Activated CD4-positive, alpha-beta T cell treated with anti-CD3 and anti-CD28 coated beads, Interleukin-2, amount 50 U/mL, for 4 hours (primary cell): ENCODE data around the gene MYO5B.

Experiments
- DNase-seq, 2 experiments: peaks; one replicate each; pipeline ENCODE4 v3.0.0-alpha.2; 2020

MYO5B gene

GRCh38 chr18:50143886-50144285 is 51.1 kb downstream of the MYO5B start:
- DNase-seq = no peak

- DNase-seq = no peak
Observed at GRCh38 chr18:50143294-50143693, 51.7 kb downstream of the MYO5B start.

- DNase-seq = no peak
Observed at GRCh38 chr18:50142441-50143120, 52.4 kb downstream of the MYO5B start.

- DNase-seq = no peak
Observed at GRCh38 chr18:50138181-50139064, 56.5 kb downstream of the MYO5B start.

- no peak for DNase-seq
Observed at GRCh38 chr18:50135903-50136302, 59.0 kb downstream of the MYO5B start.

- DNase-seq = no peak
Observed at GRCh38 chr18:50133526-50133925, 61.4 kb downstream of the MYO5B start.

DNA sequence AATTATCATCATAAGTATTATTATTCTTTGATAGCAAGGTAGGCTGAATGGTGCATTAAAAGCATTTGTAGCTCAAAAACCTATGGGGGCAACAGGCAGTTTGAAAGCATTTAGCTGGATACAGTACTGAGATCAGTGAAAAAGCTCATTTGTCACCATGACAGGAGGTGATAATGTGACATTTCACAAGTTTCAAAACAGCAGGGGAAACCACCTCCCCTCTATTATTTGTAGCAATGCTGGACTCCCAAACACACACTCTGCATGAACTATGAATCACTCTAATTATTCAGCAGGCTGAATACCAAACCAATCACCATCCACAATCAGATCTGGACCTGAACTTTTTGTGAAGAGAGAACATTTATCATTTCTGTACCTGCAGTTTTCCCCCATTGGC is 63.4 kb downstream of the MYO5B start:
- DNase-seq = no peak

GRCh38 chr18:50128506-50129271 is 66.3 kb downstream of the MYO5B start:
- no peak for DNase-seq

DNA sequence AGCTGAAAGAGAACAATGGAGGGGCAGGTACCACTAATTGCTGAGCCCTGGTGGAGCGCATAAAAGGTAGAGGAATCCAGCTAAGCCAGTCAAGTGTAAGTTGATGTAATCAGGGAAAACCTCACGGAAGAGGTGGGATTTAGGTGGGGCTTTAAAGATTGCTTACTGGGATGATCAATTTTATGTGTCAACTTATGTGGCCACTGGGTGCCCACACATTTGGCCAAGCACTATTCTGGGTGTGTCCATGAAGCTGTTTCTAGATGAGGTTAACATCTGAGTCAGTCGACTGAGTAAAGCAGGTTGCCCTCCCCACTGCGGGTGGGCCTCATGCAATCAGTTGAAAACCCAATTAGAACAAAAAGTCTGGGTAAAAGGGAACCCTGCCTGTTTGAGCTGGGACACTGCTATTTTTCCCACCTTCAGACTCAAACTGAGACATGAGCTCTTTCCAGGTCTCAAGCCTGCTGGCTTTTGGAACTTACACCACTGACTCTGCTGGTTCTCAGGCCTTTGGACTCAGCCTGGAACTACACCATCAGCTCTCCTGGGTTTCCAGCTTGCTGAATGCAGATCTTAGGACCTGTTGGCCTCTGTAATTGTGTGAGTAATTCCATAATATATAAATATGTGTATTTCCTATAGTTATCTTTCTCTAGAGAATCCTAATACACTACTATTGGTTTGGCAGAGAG is 67.3 kb downstream of the MYO5B start:
- no peak for DNase-seq

- DNase-seq = no peak
Observed at GRCh38 chr18:50126471-50126870, 68.5 kb downstream of the MYO5B start.

- DNase-seq = no peak
Observed at GRCh38 chr18:50125456-50125855, 69.5 kb downstream of the MYO5B start.

- DNase-seq = no peak
Observed at GRCh38 chr18:50119296-50119695, 75.7 kb downstream of the MYO5B start.

- DNase-seq = no peak
Observed at GRCh38 chr18:50117863-50118262, 77.1 kb downstream of the MYO5B start.

DNA sequence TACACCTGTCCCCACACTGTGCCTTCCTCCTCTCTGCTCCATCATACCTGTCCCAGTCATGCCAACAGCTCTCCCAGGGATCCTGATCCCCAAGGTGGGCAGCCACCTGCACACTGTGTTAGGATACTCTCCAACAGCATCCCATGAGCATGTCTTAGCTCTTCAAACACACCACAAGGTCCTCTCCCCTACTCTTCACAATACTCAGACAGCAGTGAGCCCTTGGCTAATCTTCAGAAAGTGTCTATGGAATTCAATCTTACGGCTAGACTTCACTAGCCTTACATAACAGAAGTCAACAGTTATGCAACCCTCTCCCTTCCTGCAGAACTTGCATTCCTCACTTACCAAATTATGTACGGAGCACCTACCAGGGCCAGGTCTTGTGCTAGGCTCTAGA is 79.9 kb downstream of the MYO5B start:
- no peak for DNase-seq

- no peak for DNase-seq
Observed at GRCh38 chr18:50114448-50114847, 80.5 kb downstream of the MYO5B start.

DNA sequence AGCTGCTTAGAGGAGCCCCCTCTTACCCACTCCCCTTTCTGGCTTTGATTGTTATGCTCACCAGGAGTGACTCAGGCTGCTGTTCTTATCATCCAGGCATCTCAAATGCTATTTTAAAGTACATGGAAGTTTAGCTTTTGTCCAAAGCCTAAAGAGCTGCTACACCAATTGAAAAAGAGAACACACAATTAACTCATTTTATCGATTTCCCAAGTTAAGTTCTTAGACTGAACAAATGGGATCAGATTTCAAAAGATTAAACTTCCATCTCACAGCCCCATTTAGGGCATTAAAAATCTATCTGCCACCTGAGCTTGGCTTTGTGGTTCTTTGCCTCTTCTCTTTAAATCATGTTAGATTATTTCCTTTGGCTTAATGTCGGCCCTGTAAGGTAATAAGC is 81.2 kb downstream of the MYO5B start:
- DNase-seq = no peak

DNA sequence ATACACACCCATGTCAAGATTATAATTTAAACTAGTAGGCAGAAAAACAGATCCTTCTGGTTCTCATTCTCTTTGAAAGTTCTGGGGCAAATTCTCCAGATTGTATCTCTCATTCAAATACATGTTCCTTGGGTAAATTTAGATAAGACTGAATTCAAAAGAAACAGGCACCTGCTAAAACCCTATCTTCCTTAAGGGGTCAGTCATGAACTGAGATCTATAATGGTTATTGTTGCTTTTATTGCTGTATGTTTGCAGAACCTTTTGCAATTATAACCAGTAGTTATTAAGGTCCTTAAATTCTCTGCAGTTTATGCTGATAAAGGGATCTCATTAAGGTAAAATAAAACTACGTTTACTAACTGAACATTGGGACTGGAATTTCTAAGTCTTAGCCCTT is 83.5 kb downstream of the MYO5B start:
- DNase-seq = no peak

GRCh38 chr18:50107468-50107977 is 87.4 kb downstream of the MYO5B start:
- DNase-seq = no peak

- no peak for DNase-seq
Observed at GRCh38 chr18:50105027-50105426, 89.9 kb downstream of the MYO5B start.

DNA sequence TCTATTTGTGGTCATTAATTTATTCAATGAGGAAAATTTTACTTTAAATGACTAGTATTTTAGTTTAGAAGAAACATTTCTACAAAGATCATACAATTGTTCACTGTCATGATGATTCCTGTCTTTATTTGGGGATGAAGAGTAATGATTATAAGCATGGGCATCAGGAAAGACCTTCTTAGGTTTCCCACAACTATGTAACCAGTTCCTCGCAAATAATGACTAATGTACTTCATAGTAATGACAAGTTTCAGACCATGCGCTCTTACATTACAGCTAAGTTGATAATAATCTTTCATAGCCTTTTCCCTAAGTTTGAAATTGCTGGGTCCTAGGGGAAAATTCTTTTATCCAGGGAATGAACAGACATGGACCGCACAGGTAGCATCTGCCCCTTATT is 90.5 kb downstream of the MYO5B start:
- DNase-seq = no peak

GRCh38 chr18:50099725-50100407 is 95.1 kb downstream of the MYO5B start:
- no peak for DNase-seq

DNA sequence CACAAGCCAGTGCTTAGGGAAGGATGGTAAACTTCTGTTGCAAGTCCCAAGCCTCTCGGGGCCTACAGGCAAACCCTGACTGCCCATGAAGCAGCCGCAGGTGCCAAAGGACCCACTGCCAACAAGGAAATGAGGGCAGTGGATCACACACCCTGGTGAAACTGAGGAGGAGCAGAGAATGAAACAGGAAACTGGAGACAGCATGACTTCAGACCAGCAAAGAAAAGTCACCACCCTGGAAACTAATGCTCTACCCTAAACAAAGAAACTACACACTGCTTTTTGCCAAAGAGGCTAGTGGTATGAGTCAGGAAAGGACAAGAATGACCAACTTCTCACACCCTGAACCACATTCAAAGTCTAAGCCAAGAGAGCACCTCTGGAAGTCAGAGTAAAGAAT is 97.2 kb downstream of the MYO5B start:
- no peak for DNase-seq
